H9 (cell line): Measurements from ENCODE around the gene PDS5B. TPM values are rescaled to one million over a fixed set of nuclear protein-coding genes. Genes with fewer than 3 reads are reported as not detected.

ENCODE experiments used
- DNase-seq: peaks from one replicate; pipeline ENCODE4 v3.0.0-alpha.2; 2017
- H2AFZ ChIP-seq: one replicate; pipeline ENCODE4 v1.6.1; 2013; ENCODE audit warnings: mild to moderate bottlenecking, low read length, control low read depth, moderate library complexity
- H2AK5ac ChIP-seq: 2 replicates; pipeline ENCODE4 v1.6.1; 2013; ENCODE audit warnings: low read length, control low read depth, mixed read lengths; ENCODE audit not compliant: insufficient read length
- H2BK120ac ChIP-seq: one replicate; pipeline ENCODE4 v1.6.1; 2013; ENCODE audit warnings: low read depth, mild to moderate bottlenecking, low read length, control low read depth, inconsistent platforms; ENCODE audit not compliant: poor library complexity, severe bottlenecking
- H2BK12ac ChIP-seq: 2 replicates; pipeline ENCODE4 v1.6.1; 2013; ENCODE audit warnings: low read length, control low read depth, mixed read lengths, low read depth; ENCODE audit not compliant: insufficient read length
- H2BK15ac ChIP-seq: 2 replicates; pipeline ENCODE4 v1.6.1; 2013; ENCODE audit warnings: low read depth, low read length, control low read depth
- H2BK20ac ChIP-seq: one replicate; pipeline ENCODE4 v1.6.1; 2013; ENCODE audit warnings: low read depth, mild to moderate bottlenecking, low read length, control low read depth, inconsistent platforms; ENCODE audit not compliant: poor library complexity, severe bottlenecking
- H2BK5ac ChIP-seq: 2 replicates; pipeline ENCODE4 v1.6.1; 2013; ENCODE audit warnings: low read length, control low read depth, mixed read lengths; ENCODE audit not compliant: insufficient read length
- H3K14ac ChIP-seq: 2 replicates; pipeline ENCODE4 v1.6.1; 2013; ENCODE audit warnings: low read length, control low read depth; ENCODE audit not compliant: insufficient read depth
- H3K18ac ChIP-seq: 2 replicates; pipeline ENCODE4 v1.6.1; 2013; ENCODE audit warnings: low read depth, mild to moderate bottlenecking, mixed read lengths, low read length, control low read depth; ENCODE audit not compliant: insufficient read length
- H3K23ac ChIP-seq: 2 replicates; pipeline ENCODE4 v1.6.1; 2013; ENCODE audit warnings: low read length, control low read depth, mixed read lengths, low read depth; ENCODE audit not compliant: insufficient read length
- H3K23me2 ChIP-seq: 2 replicates; pipeline ENCODE4 v1.6.1; 2013; ENCODE audit warnings: low read depth, mild to moderate bottlenecking, mixed read lengths, low read length, control low read depth; ENCODE audit not compliant: insufficient read length, poor library complexity, severe bottlenecking
- H3K27ac ChIP-seq: 2 replicates; pipeline ENCODE4 v1.5.1; 2013; ENCODE audit warnings: low read length, control low read depth, mixed read lengths, low read depth; ENCODE audit not compliant: insufficient read length
- H3K27me3 ChIP-seq: 2 replicates; pipeline ENCODE4 v1.6.1; 2013; ENCODE audit warnings: low read length, control low read depth, inconsistent platforms; ENCODE audit not compliant: insufficient read depth
- H3K4ac ChIP-seq: 2 replicates; pipeline ENCODE4 v1.6.1; 2013; ENCODE audit warnings: low read depth, mild to moderate bottlenecking, control low read depth, inconsistent platforms, low read length, moderate library complexity
- H3K4me1 ChIP-seq: 2 replicates; pipeline ENCODE4 v1.6.1; 2013; ENCODE audit warnings: low read length, control low read depth, inconsistent platforms; ENCODE audit not compliant: insufficient read depth
- H3K4me2 ChIP-seq: 2 replicates; pipeline ENCODE4 v1.6.1; 2013; ENCODE audit warnings: low read length, control low read depth, mixed read lengths; ENCODE audit not compliant: insufficient read length, insufficient read depth
- H3K56ac ChIP-seq: 2 replicates; pipeline ENCODE4 v1.6.1; 2013; ENCODE audit warnings: low read depth, mild to moderate bottlenecking, mixed read lengths, low read length, control low read depth; ENCODE audit not compliant: insufficient read length
- H3K79me1 ChIP-seq: 2 replicates; pipeline ENCODE4 v1.6.1; 2013; ENCODE audit warnings: low read depth, mild to moderate bottlenecking, moderate library complexity, low read length, control low read depth, inconsistent platforms; ENCODE audit not compliant: insufficient read depth, poor library complexity, severe bottlenecking
- H3K79me2 ChIP-seq: 2 replicates; pipeline ENCODE4 v1.6.1; 2013; ENCODE audit warnings: low read length, control low read depth, inconsistent platforms; ENCODE audit not compliant: insufficient read depth
- H3K9ac ChIP-seq: 2 replicates; pipeline ENCODE4 v1.6.1; 2013; ENCODE audit warnings: low read length, control low read depth, mixed read lengths; ENCODE audit not compliant: insufficient read length; ENCODE audit errors: extremely low read depth
- H3K9me3 ChIP-seq: one replicate; pipeline ENCODE4 v1.6.1; 2013; ENCODE audit warnings: low read depth, low read length, inconsistent platforms; ENCODE audit not compliant: control insufficient read depth
- H3T11ph ChIP-seq: one replicate; pipeline ENCODE4 v1.6.1; 2013; ENCODE audit warnings: mild to moderate bottlenecking, low read length, control low read depth, inconsistent platforms
- H4K20me1 ChIP-seq: one replicate; pipeline ENCODE4 v1.6.1; 2013; ENCODE audit not compliant: control insufficient read depth, insufficient read length, insufficient read depth
- H4K5ac ChIP-seq: 2 replicates; pipeline ENCODE4 v1.6.1; 2013; ENCODE audit warnings: low read depth, mild to moderate bottlenecking, mixed read lengths, low read length, control low read depth; ENCODE audit not compliant: insufficient read length
- H4K8ac ChIP-seq: replicated peaks from 2 replicates; pipeline ENCODE4 v1.6.1; 2013; ENCODE audit warnings: low read length, control low read depth, mixed read lengths, low read depth; ENCODE audit not compliant: insufficient read length
- H4K91ac ChIP-seq: 2 replicates; pipeline ENCODE4 v1.6.1; 2013; ENCODE audit warnings: low read depth, mild to moderate bottlenecking, moderate library complexity, mixed read lengths, low read length, control low read depth; ENCODE audit not compliant: insufficient read length
- H3K27ac Mint-ChIP-seq, 3 experiments: 2 replicates in 2 of 3; 3 replicates in 1 of 3; pipeline ENCODE4 v1.8.0; 2020 to 2021; ENCODE audit warnings: mixed read lengths in 3 of 3, mild to moderate bottlenecking in 1 of 3, moderate library complexity in 1 of 3
- H3K27me3 Mint-ChIP-seq: 2 replicates; pipeline ENCODE4 v1.8.0; 2021; ENCODE audit warnings: low read depth, mild to moderate bottlenecking, moderate library complexity, mixed read lengths
- H3K36me3 Mint-ChIP-seq, 3 experiments: 2 replicates in 2 of 3; 3 replicates in 1 of 3; pipeline ENCODE4 v1.8.0; 2020 to 2021; ENCODE audit warnings: low read depth in 3 of 3, mixed read lengths in 3 of 3; ENCODE audit not compliant: insufficient read depth in 1 of 3
- H3K4me1 Mint-ChIP-seq, 2 experiments: 2 replicates each; pipeline ENCODE4 v1.8.0; 2020; ENCODE audit warnings: mixed read lengths in 2 of 2
- H3K4me3 Mint-ChIP-seq, 2 experiments: 2 replicates in 1 of 2; 3 replicates in 1 of 2; pipeline ENCODE4 v1.8.0; 2020 to 2021; ENCODE audit warnings: mild to moderate bottlenecking in 2 of 2, mixed read lengths in 2 of 2, moderate library complexity in 1 of 2
- H3K9me3 Mint-ChIP-seq, 2 experiments: 2 replicates in 1 of 2; 3 replicates in 1 of 2; pipeline ENCODE4 v1.8.0; 2020; ENCODE audit warnings: mild to moderate bottlenecking in 2 of 2, mixed read lengths in 2 of 2, moderate library complexity in 1 of 2
- CTCF ChIP-seq: fragments of 200-600 bp; sonication (generic); conservative IDR thresholded peaks from 3 replicates; pipeline ENCODE4 v1.8.0; 2021; ENCODE audit warnings: antibody characterized with exemption, mild to moderate bottlenecking
- WGBS: extraction: QIAGEN DNeasy Blood & Tissue Kit; methylation state at CpG from one replicate; pipeline ENCODE4 v1.1.7; 2013; ENCODE audit warnings: missing lambda C conversion rate, low lambda C conversion rate, mixed read lengths; ENCODE audit not compliant: insufficient read length; ENCODE audit errors: extremely low coverage; 5-methylcytosine and 5-hydroxymethylcytosine counted together
- total RNA-seq: library from RNA; stranded (reverse); gene quantifications from 2 replicates; pipeline ENCODE4 v1.2.1, GENCODE V29; 2021

PDS5B gene
- total RNA-seq, 1 experiment from 2014 or later = 50.0 TPM

GRCh38 chr13:32632343-32632909, 46.2 kb downstream of the PDS5B start:
- DNase-seq = no peak
- H3K14ac ChIP-seq = no peak overlapping the region

More at GRCh38 chr13:32632343-32632909, 46.2 kb downstream of the PDS5B start:
- Histone ChIP-seq H2BK20ac (no peak overlapping the region), H3K18ac (no peak overlapping the region), H2BK5ac (no peak overlapping the region), H3K4ac (no peak overlapping the region), H3T11ph (no peak overlapping the region), H2AK5ac (no peak overlapping the region), H3K23ac (no peak overlapping the region), H3K23me2 (no peaks in the 10 kb centered on the region), H3K56ac (no peak overlapping the region), H4K20me1 (no peaks in the 10 kb centered on the region), H3K27me3 (no peaks in the 10 kb centered on the region), H3K9me3 (no peaks in the 10 kb centered on the region), H4K5ac (no peak overlapping the region), H3K4me1 (no peaks in the 10 kb centered on the region), H3K4me2 (no peak overlapping the region), H2BK15ac (no peak overlapping the region), H2AFZ (no peak overlapping the region), H4K8ac (no peak overlapping the region), H3K9ac (no peak overlapping the region), H3K79me2 (no peaks in the 10 kb centered on the region; the same call in 1 of the 2 replicates), H3K79me1 (no peaks in the 10 kb centered on the region), H3K27ac (no peak overlapping the region), H2BK120ac (no peak overlapping the region), H4K91ac (no peak overlapping the region), H2BK12ac (no peak overlapping the region)
- WGBS = no CpG with 5 or more reads among the region's 3 CpGs
- no peak for TF ChIP-seq CTCF
- Mint-ChIP-seq H3K27ac (no peak overlapping the region), H3K4me3 (no peak overlapping the region), H3K9me3 (no peaks in the 10 kb centered on the region), H3K36me3 (no peaks in the 10 kb centered on the region), H3K4me1 (no peaks in the 10 kb centered on the region), H3K27me3 (no peaks in the 10 kb centered on the region)
